NCI-H526 treated with DMSO at 0.1 percent for 48 hours (cell line): ENCODE results near the gene CIAO2B.

Source experiments
- DNase-seq: peaks from one replicate; lab custom pipeline; 2025; lab: John Stamatoyannopoulos, UW

The CIAO2B gene

DNA sequence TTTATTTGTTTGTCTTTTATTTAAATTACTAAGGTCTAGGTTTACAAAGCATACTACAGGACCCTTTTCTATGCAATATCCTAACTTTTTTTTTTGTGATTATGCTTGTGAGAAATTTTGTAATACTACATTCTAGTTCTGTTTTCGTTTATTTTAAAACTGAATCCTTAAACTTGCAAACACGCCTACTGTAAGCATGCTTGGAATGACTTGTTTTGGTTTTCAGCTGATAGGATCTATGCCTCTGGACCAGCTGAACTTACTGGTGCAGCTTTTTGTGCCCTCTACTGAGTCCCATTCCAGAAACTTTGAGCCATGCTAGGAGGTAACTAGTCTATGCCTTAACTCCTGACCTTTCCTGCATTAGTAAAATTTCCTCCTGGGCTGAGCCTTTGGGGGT is 47.9 kb downstream of the CIAO2B start:
- no peak for DNase-seq

DNA sequence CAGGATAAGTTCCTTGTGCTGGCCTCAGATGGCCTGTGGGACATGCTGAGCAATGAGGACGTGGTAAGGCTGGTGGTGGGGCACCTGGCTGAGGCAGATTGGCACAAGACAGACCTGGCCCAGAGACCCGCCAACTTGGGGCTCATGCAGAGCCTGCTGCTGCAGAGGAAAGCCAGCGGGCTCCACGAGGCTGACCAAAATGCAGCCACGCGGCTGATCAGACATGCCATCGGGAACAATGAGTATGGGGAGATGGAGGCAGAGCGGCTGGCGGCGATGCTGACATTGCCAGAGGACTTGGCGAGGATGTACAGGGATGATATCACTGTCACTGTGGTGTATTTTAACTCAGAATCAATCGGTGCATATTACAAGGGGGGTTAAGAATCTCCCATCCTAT is 48.7 kb downstream of the CIAO2B start:
- no peak for DNase-seq

DNA sequence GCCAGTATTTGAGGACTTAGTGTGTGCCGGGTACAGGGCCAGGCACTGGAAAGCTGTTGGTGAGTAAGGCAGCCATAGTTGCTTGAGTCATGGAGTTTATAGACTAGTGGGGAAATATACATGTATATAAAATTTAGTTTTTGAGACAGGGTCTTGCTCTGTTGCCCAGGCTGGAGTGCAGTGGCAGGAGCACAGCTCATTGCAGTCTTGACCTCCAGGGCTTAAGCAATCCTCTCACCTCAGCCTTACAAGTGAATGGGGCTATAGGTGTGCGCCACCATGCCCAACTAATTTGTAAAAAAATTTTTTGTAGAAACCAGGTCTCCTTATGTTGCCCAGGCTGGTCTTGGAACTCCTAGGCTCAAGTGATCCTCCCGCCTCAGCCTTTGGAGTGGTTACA is 51.5 kb downstream of the CIAO2B start:
- no peak for DNase-seq
